Cardiac muscle cell (in vitro differentiated cells and primary cell): ENCODE measurements around the gene PSD2. TPM values are rescaled to one million over a fixed set of nuclear protein-coding genes. Genes with fewer than 3 reads are reported as not detected.

ENCODE experiments used
- DNase-seq, 2 donors: peaks; one replicate each; pipeline versions ENCODE4 v3.0.0 to v3.0.0-alpha.2; 2010 to 2017; ENCODE audit warnings: low read depth in 1 of 2, low spot score in 1 of 2
- H3K27ac ChIP-seq: fragments of 200-600 bp; sonication (generic); 2 replicates; pipeline ENCODE4 v1.5.1; 2016
- H3K27me3 ChIP-seq: fragments of 200-600 bp; sonication (generic); 2 replicates; pipeline ENCODE4 v1.6.0; 2016; ENCODE audit warnings: control low read depth
- H3K36me3 ChIP-seq: fragments of 200-600 bp; sonication (generic); 2 replicates; pipeline ENCODE4 v1.5.1; 2016; ENCODE audit warnings: control low read depth
- H3K4me1 ChIP-seq: fragments of 200-600 bp; sonication (generic); 2 replicates; pipeline ENCODE4 v1.8.1; 2017; ENCODE audit warnings: low read depth, mild to moderate bottlenecking, mixed run types
- H3K4me3 ChIP-seq: fragments of 200-600 bp; sonication (generic); 2 replicates; pipeline ENCODE4 v1.5.1; 2016; ENCODE audit warnings: mild to moderate bottlenecking
- H3K9me3 ChIP-seq: fragments of 200-600 bp; sonication (generic); 2 replicates; pipeline ENCODE4 v1.5.1; 2017; ENCODE audit warnings: low read depth, mild to moderate bottlenecking, control low read depth
- polyA plus RNA-seq: library from polyadenylated mRNA; unstranded; fragments of >200 nt; fragmentation: Nextera tagmentation; extraction: Ambion mirVana; gene quantifications from 2 replicates; pipeline ENCODE4 v1.2.1, GENCODE V29; 2016
- total RNA-seq: library from RNA; depleted of rRNA; stranded (reverse); fragments of >200 nt; gene quantifications from 2 replicates; pipeline ENCODE4 v1.2.3, GENCODE V29; 2016
- TF ChIP-seq, protein P1 (sequence below): IDR thresholded peaks from 2 replicates; pipeline ENCODE4 v1.5.1; 2012; ENCODE audit warnings: low read depth, mild to moderate bottlenecking, low read length

The PSD2 gene
- total and polyA plus RNA-seq, 2 experiments from 2014 or later: 0.04 to 0.48 TPM

DNA sequence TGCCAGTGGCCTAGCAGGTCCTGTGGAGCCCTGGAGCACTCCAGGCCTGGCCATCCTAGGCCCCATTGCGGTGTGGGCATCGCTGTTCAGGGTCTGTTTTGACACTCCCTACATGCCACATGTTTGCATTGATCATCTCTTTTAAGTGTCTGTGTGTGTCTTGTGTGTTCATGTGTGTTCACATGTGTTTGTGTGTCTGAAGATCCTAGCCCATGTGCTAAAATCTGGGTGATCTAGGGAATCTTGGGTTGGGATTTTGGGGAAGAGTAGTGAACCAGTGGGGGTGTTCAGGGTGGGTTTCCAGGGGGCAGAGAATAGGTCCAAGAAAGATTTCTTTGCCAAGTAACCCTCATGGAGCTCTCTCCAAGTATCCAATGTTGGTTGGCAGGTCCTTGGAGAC is 8.4 kb downstream of the PSD2 start:
- no peak for DNase-seq

GRCh38 chr5:139804800-139805397 is 9.3 kb downstream of the PSD2 start:
- no peaks in the 10 kb centered on the region for H3K36me3 ChIP-seq
- H3K9me3 ChIP-seq: no peaks in the 10 kb centered on the region
- no peak overlapping the region for H3K27ac ChIP-seq
- TF ChIP-seq, protein P1, sequence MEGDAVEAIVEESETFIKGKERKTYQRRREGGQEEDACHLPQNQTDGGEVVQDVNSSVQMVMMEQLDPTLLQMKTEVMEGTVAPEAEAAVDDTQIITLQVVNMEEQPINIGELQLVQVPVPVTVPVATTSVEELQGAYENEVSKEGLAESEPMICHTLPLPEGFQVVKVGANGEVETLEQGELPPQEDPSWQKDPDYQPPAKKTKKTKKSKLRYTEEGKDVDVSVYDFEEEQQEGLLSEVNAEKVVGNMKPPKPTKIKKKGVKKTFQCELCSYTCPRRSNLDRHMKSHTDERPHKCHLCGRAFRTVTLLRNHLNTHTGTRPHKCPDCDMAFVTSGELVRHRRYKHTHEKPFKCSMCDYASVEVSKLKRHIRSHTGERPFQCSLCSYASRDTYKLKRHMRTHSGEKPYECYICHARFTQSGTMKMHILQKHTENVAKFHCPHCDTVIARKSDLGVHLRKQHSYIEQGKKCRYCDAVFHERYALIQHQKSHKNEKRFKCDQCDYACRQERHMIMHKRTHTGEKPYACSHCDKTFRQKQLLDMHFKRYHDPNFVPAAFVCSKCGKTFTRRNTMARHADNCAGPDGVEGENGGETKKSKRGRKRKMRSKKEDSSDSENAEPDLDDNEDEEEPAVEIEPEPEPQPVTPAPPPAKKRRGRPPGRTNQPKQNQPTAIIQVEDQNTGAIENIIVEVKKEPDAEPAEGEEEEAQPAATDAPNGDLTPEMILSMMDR: no peak
- no peak overlapping the region for H3K4me3 ChIP-seq
- H3K27me3 ChIP-seq: peaks cover 52% of the 10 kb centered on the region
- no peaks in the 10 kb centered on the region for H3K4me1 ChIP-seq
- no peak for DNase-seq

More for the DNA sequence above, 8.4 kb downstream of the PSD2 start:
- no peak overlapping the region for H3K4me3 ChIP-seq
- peaks cover 61% of the 10 kb centered on the region for H3K27me3 ChIP-seq
- TF ChIP-seq, protein P1: no peak
- H3K4me1 ChIP-seq: no peaks in the 10 kb centered on the region
- H3K27ac ChIP-seq: no peak overlapping the region
- no peaks in the 10 kb centered on the region for H3K36me3 ChIP-seq
- no peaks in the 10 kb centered on the region for H3K9me3 ChIP-seq

DNA sequence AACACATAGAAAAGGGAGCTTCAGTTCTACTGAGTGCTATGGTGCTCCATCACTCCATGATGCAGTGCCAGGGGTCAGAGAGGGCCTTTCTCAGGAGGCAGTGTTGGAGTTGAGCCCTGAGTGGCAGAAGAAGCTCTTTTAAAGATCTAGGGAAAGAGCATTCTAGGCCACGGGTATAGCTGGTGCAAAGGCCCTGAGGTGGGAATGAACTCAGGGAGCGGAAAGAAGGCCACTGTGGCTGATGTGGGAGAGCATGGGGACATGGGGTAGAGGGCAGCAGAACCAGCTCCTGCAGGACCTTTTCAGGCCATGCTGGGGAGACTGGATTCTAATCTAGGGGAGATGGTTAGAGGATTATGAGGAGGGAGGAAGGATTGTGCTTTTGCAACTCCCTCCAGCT is 9.9 kb downstream of the PSD2 start:
- H3K36me3 ChIP-seq: no peaks in the 10 kb centered on the region
- TF ChIP-seq, protein P1: no peak

DNA sequence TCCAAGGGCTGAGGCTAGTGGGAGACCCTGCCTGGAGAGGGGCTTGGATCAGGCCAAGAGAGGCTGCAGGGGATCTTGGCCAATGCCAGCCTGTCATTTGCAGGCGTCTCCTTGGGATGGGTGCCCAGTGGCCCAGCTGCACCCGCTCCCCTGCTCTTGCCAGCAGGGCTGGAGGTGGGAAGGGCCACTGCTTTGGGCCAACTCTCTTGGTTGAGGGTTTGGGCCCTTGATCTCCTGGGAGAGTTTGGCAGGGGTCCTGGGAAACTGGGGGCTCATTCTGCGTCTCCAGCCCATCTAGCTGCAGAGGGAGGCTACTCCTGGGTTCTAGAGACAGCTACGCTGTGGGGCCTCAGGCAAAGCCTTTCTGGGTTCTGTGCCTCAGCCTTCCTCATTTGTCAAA is 10.5 kb downstream of the PSD2 start:
- H3K27me3 ChIP-seq: peaks cover 40% of the 10 kb centered on the region
- TF ChIP-seq, protein P1: no peak
- no peak overlapping the region for H3K27ac ChIP-seq
- no peaks in the 10 kb centered on the region for H3K9me3 ChIP-seq
- DNase-seq: no peak
- H3K4me3 ChIP-seq: no peak overlapping the region
- H3K36me3 ChIP-seq: no peaks in the 10 kb centered on the region
- no peaks in the 10 kb centered on the region for H3K4me1 ChIP-seq

More for the DNA sequence above, 9.9 kb downstream of the PSD2 start:
- no peak overlapping the region for H3K27ac ChIP-seq
- DNase-seq: no peak
- H3K9me3 ChIP-seq: no peaks in the 10 kb centered on the region
- no peaks in the 10 kb centered on the region for H3K4me1 ChIP-seq
- H3K27me3 ChIP-seq: peaks cover 45% of the 10 kb centered on the region
- H3K4me3 ChIP-seq: no peak overlapping the region

DNA sequence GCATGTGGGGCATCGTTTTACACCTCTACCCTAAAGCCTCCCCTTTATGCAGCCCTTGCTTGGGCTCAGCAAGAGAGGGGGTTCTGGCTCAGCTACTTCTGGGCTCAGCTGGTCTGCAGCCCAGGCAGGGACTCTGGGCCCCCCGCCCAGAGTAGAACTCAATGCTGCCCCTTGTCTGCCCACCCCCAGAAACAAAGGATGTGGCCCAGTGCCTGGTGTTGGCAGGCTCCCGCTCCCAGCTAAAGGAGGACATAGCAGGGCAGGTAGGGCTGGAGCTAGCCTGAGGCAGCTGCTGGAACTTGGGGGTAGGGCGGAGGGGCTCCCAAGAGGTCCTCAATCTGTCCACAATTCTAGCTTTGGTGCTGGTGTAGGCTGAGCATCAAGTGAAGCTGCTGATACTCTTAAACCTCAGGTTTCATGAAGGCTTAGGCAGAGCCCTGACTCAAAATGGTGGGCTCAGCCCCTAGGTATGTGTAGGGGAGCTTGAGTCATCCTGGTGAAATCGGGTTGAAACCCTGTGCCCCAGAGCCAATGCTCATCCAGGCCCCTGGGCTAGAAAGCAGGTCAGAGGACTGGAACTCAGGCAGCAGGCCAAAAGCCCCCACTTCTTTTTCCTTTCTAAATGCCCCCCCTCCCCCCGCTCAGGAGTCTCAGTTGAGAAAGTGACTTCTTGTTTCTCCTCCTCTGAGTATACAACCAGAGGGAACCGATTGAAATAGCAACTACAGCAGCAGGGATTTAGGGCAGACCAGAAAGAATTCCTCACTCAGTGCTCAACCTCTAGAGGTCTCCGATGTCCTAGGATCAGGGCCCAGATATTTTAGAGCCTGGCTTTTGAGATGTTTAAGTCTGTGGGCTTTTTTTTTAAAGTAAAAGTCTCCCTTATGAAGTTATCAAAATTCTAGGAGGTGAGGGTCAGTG is 11.4 kb downstream of the PSD2 start:
- Histone ChIP-seq H3K36me3 (no peaks in the 10 kb centered on the region), H3K27ac (no peak overlapping the region), H3K9me3 (no peaks in the 10 kb centered on the region), H3K4me1 (no peaks in the 10 kb centered on the region), H3K4me3 (no peak overlapping the region), H3K27me3 (peaks cover 31% of the 10 kb centered on the region)
- no peak for DNase-seq
- TF ChIP-seq, protein P1: no peak
